Fibroblast of lung (primary cell): ENCODE measurements around the gene ALDOB.

Experiments
- CTCF ChIP-seq, 2 donors: IDR thresholded peaks in 1 of 2; conservative IDR thresholded peaks in 1 of 2; 1 replicate in 1 of 2; 2 replicates in 1 of 2; pipeline ENCODE4 v1.5.1; 2011 to 2012; ENCODE audit warnings: low read length in 2 of 2, control low read depth in 1 of 2, inconsistent platforms in 1 of 2, low read depth in 1 of 2, mild to moderate bottlenecking in 1 of 2
- EZH2 ChIP-seq: IDR thresholded peaks from 2 replicates; pipeline ENCODE4 v1.5.1; 2012; ENCODE audit warnings: low read length, control low read depth, mild to moderate bottlenecking; ENCODE audit errors: missing control alignments

- TF ChIP-seq CTCF (conservative IDR thresholded peaks at IDR 0.05 in 1 of 2, IDR thresholded peaks at IDR 0.05 in 1 of 2; ENCODE audit: low read depth in 1 of 2, low read length in 2 of 2): no peak
- TF ChIP-seq EZH2: no peak
These were observed 20.7 kb downstream of the ALDOB start for GRCh38 chr9:101414839-101415238.
